ENCODE results near the gene FBXW11. TPM values are rescaled to one million over a fixed set of nuclear protein-coding genes. Genes with fewer than 3 reads are reported as not detected.

Gene FBXW11
- total and polyA plus RNA-seq, 2 of the 13 experiments (the other 11 are each of a cell fraction or from before 2014, with no cell fraction given) = 31.7 to 53.6 TPM

GRCh38 chr5:171838066-171838465 lies 168.4 kb downstream of the FBXW11 start (continued):
- no peak for TF ChIP-seq KIAA2018 (CRISPR knock-in tag; IDR thresholded peaks at IDR 0.05; ENCODE audit: borderline replicate concordance)
- no peak for TF ChIP-seq ZNF232 (CRISPR knock-in tag; IDR thresholded peaks at IDR 0.05; ENCODE audit: borderline replicate concordance)
- no peak for TF ChIP-seq KDM3A (CRISPR knock-in tag; IDR thresholded peaks at IDR 0.05; ENCODE audit: low read depth)
- TF ChIP-seq TSC22D2 (CRISPR knock-in tag; IDR thresholded peaks at IDR 0.05; ENCODE audit: borderline replicate concordance) = no peak
- no peak for TF ChIP-seq ZNF7 (CRISPR knock-in tag; IDR thresholded peaks at IDR 0.05)
- no peak for TF ChIP-seq ZNF335 (CRISPR knock-in tag; IDR thresholded peaks at IDR 0.05)
- no peak for TF ChIP-seq PLRG1 (conservative IDR thresholded peaks at IDR 0.05)
- no peak for TF ChIP-seq PHF20 (CRISPR knock-in tag; IDR thresholded peaks at IDR 0.05)
- TF ChIP-seq, protein P1, sequence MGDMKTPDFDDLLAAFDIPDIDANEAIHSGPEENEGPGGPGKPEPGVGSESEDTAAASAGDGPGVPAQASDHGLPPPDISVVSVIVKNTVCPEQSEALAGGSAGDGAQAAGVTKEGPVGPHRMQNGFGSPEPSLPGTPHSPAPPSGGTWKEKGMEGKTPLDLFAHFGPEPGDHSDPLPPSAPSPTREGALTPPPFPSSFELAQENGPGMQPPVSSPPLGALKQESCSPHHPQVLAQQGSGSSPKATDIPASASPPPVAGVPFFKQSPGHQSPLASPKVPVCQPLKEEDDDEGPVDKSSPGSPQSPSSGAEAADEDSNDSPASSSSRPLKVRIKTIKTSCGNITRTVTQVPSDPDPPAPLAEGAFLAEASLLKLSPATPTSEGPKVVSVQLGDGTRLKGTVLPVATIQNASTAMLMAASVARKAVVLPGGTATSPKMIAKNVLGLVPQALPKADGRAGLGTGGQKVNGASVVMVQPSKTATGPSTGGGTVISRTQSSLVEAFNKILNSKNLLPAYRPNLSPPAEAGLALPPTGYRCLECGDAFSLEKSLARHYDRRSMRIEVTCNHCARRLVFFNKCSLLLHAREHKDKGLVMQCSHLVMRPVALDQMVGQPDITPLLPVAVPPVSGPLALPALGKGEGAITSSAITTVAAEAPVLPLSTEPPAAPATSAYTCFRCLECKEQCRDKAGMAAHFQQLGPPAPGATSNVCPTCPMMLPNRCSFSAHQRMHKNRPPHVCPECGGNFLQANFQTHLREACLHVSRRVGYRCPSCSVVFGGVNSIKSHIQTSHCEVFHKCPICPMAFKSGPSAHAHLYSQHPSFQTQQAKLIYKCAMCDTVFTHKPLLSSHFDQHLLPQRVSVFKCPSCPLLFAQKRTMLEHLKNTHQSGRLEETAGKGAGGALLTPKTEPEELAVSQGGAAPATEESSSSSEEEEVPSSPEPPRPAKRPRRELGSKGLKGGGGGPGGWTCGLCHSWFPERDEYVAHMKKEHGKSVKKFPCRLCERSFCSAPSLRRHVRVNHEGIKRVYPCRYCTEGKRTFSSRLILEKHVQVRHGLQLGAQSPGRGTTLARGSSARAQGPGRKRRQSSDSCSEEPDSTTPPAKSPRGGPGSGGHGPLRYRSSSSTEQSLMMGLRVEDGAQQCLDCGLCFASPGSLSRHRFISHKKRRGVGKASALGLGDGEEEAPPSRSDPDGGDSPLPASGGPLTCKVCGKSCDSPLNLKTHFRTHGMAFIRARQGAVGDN (CRISPR knock-in tag; IDR thresholded peaks at IDR 0.05) = no peak

Measured in HepG2 (cell line).